Activated T-cell treated with anti-CD3 and anti-CD28 coated beads, Interleukin-2, amount 50 U/mL, for 1 hour (primary cell): ENCODE measurements around the gene ASIP.
A peak's percentile ranks its signal among the peaks of the same experiment; 100 is the strongest.
"Not testable (repeated sequence)": the region's sequence is repeated elsewhere in the genome, so short reads cannot be mapped to it uniquely, and the experiment has no call there.

ENCODE experiments used
- DNase-seq: peaks from one replicate; pipeline ENCODE4 v3.0.0-alpha.2; 2020

Gene ASIP, protein sequence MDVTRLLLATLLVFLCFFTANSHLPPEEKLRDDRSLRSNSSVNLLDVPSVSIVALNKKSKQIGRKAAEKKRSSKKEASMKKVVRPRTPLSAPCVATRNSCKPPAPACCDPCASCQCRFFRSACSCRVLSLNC

GRCh38 chr20:34240693-34241615, at the start of gene ASIP:
ASIP (plus strand) TSS chr20:34241423; CDS start chr20:34260375, 18,952 bp downstream.
- no peak for DNase-seq

- no peak for DNase-seq
Measured at GRCh38 chr20:34193051-34193450, 48.2 kb upstream of the ASIP start.

DNA sequence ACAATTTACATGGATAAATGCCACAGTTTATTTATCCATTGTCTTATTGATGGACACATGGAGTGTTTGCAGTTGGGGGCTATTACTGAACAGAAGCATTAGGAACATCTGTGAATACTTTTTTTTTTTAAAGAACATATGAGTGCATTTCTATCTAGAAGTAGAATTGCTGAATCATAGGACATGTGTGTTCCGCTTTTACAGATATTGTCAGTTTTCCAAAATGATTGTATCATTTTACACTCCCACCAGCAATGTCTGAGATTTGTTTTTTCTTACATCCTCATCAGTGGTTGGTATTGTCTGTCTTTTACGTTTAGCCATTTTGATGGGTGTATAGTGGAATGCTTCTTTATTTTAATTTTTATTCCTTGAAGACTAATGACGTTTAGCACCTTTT, 42.0 kb upstream of the ASIP start:
- DNase-seq: no peak

DNA sequence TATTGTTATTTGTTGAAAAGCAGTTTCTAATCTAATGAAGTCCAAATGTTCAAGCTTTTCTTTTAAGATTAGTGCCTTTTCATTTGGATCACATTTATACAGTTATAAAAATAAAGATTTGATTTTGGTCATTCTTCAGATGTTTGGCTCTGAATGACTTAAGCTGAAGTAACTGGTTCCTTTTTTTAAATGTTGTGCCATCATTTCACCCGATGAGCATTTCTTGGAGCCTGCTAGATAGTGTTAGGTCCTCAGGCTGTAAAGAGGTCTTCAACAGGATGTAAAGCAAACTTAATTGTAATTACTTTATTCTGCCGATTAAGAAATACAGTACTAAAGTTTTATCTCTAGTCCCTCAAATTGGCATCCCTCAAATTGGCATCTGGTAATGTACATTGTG, 41.2 kb upstream of the ASIP start:
- no peak for DNase-seq

DNA sequence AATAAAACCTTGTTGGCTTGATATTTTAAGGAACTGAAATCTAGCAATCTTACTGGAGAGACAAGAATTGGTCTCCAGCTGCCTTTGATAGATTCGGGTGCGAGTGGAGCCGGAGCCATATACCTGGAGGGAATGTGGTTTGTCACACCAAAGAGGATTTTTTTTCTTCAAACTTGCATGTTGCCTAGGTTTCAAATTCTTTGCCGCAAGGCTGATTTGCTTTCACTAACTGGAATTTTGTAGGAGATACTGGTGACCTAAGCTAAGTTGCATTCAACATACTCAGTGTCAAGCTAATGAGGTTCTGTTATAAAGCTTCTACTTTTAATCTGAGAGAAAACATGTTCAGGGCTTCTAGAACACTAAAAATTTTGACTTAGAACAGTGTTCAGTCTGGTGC, 39.7 kb upstream of the ASIP start:
- DNase-seq: no peak

GRCh38 chr20:34205172-34205880, 35.9 kb upstream of the ASIP start:
- DNase-seq: not testable (repeated sequence)

DNA sequence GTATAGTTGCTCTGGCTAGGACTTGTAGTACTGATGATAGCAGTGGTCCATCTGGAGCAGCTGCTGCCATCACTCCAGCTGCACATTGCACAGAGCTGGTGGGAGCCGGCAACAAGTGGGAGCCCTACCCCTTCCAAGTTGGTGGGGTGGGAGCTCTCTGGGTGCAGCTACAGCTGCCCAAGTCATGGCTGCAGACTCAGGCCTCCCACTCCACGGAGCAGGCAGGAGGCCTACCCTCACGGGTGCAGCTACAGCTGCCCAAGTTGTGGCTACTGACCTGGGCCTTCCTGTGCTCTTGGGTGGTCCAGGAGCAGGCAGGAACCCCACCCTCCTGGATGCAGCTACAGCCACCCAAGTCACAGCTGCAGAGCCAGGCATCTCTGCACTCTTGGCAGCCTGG, 32.1 kb upstream of the ASIP start:
- DNase-seq: no peak

GRCh38 chr20:34210271-34210670, 31.0 kb upstream of the ASIP start:
- DNase-seq: no peak

DNA sequence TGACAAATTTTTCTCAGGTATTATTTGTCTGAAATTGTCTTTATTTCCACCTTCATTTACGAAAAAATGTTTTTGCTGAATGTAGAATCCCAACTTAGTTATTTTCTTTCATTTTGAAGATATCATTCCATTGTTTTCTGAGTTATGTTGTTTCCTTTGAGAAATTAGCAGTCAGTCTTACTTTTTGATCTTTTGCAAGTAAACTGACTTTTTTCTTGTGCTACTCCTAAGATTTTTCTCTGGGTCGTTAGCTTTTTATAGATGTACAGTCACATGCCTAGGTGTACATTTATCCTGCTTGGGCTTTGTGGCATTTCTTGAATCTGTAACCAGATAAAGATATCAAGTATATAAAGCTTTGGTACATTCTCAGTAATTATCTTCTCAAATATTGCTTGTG, 29.6 kb upstream of the ASIP start:
- DNase-seq: no peak

GRCh38 chr20:34213213-34213612, 28.0 kb upstream of the ASIP start:
- DNase-seq: no peak

DNA sequence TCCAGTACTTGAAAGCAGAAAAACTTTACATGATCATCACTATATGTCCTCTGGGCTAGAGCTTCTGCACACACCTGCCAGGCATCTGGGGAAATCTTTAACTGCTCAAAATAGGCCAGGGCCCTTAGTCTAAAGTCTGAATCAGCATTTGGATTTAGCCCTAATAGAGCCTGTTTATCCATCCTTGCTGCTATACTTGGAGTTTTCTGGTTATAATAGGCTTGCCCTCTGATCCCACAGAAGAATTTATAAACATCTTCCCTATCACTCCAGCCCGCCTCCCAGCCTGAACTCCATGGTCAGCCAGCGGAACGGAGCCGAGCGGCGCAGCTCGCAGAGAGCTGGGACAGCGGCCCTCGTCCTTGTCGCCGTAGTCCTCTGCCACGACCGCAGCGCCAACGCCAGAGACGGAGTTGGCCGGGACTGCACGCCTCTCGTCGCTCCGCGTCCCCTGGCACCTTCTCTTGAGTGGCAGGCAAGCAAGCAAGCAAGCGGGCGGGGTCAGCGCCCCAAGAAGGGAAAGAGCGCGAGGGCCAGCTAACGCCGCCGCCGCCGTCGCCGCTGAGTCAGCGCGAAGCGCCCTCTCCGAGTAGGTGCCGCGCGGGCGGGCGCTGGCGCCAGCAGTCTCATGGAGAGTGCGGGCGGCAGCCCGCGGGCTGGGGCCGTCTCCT, 25.4 kb upstream of the ASIP start:
- peak; percentile 53 for DNase-seq

- DNase-seq: no peak
Measured at GRCh38 chr20:34216382-34216742, 24.9 kb upstream of the ASIP start.

GRCh38 chr20:34220561-34220960, 20.7 kb upstream of the ASIP start:
- no peak for DNase-seq

- DNase-seq: no peak
Measured at GRCh38 chr20:34222208-34222607, 19.0 kb upstream of the ASIP start.

DNA sequence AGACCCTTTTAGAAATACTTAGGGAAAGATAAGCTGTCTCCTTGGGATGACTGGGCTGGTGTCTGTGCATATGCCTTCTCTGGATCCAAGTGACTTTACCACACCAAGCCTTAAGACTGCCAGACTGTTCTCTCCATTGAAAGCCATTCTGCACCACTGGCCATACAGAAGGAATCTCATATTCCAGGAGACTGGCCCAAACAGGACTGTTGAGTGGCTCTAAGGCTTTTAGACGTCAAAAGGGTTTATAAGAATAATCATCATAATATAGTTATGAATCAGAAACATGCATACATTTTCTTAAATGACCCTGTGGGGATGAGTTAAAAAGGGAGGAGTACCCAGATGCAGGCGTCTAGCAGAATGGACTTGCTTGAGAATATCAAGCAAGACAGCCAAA, 17.0 kb upstream of the ASIP start:
- not testable (repeated sequence) for DNase-seq

GRCh38 chr20:34231634-34232033, 9.6 kb upstream of the ASIP start:
- no peak for DNase-seq

DNA sequence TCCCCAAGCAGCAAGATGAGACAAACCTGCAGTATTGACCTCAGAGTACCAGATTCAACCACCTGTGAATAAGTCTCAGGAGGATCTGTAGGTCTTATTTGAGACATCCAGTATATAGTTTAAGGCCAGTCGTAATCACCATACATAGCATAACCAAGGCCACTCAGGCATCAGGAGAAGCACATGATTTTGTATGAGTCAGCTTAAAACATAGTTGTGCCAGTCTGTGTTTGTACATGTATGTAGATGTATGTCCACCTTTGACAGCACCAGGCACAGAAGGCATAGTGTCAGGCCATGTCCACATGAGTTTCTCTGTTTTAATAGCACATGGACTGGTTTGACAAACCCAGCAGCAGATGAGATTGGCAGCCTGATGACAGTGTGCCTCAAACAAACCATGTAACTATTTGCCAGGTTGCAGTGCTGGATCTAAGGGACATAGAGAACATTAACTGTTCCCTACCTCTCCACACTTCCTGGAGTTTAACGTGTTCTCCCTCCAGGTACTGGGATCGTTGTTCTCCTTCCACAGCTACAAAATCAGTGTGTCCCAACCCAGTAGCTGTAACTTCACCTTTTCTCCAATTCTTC, 8.6 kb upstream of the ASIP start:
- no peak for DNase-seq

DNA sequence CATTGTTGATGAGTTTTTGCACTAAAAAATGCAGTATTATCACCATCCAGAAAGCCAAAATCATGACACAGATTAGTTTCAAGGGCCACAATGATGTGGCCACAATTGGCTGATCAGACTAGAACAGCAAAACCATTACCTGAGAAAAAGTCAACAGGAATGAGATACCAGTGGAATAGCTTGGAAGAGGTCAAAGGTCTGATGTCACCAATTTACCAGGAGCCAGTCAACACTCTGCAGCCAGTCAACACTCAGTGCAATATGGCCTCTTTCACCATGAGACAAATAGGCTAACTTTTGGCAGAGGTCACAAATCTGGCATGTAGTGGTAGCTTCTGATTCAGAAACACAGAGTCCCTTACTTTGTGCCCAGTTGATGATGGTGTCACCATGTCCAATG, 7.5 kb upstream of the ASIP start:
- no peak for DNase-seq

GRCh38 chr20:34235875-34236274, 5.3 kb upstream of the ASIP start:
- no peak for DNase-seq

DNA sequence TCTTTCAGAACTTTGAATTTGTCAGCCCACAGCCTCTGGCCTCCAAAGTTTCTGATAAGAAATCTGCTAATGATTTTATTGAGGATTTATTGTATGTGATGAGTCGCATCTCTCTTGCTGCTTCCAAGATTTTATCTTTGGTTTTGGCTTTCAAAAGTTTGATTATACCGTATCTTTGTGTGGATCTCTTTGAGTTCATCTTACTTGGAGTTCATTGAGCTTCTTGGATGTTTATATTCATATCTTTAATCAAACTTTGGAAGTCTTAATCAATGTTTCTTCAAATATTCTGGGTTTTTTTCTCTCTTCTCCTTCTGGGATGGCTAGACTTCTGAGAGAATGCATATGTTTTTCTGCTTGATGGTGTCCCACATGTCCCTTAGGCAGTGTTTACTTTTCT, 3.3 kb upstream of the ASIP start:
- DNase-seq: no peak

DNA sequence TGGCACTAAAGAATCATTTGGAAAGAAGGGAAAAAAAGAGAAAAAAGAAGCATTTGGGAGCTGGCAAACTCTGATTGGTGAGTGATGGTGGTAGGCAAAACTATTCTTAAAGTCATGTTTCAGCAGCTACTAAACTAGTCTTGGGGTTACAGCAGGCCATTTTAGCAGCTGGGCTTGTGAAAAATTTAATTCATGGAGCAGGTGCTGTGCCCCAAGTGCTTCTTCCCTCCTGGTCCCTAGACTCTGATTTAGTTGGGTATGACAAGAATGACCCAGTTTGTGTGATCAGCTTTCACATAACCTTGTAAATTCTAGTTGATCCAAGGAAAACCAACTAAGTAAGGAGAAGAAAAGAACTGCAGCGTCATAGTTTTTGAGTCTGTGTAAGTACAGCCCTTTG, 1.1 kb upstream of the ASIP start:
- DNase-seq: no peak

DNA sequence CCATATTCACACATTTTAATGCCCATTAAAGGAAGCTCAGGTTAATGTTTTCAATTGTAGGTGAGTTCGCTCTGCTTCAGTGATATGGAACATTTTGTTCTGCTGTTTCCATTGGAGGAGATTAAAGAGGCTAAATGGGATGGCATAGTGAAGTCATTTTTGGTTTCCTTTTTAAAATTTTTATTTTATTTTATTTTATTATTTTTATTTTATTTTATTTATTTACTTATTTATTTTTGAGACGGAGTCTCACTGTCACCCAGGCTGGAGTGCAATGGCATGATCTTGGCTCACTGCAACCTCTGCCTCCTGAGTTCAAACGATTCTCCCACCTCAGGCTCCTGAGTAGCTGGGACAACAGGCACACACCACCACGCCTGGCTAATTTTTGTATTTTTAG, 792 bp downstream of the ASIP start:
- DNase-seq: not testable (repeated sequence)

DNA sequence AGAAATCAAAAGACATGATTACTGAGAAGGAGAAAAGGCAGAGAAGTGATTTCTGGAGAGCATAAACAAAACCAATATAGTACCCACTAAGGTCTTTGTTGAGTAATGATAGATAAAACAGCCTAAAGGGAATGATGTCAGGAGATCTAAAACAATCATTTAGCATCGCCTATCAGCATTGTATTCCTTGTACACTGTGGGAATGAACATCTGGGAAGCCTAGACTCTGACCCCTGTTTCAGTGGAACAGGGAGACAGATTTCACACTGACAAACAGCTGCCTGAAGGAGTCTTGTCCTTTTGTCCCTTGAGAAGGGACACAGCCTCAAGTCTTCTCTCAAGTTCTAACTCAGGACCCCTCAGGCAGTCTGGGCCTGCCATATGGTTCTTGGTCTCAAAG, 1.7 kb downstream of the ASIP start:
- no peak for DNase-seq
